ENCODE data around the gene CCP110.
A peak's percentile ranks its signal among the peaks of the same experiment; 100 is the strongest.

CCP110 gene

DNA sequence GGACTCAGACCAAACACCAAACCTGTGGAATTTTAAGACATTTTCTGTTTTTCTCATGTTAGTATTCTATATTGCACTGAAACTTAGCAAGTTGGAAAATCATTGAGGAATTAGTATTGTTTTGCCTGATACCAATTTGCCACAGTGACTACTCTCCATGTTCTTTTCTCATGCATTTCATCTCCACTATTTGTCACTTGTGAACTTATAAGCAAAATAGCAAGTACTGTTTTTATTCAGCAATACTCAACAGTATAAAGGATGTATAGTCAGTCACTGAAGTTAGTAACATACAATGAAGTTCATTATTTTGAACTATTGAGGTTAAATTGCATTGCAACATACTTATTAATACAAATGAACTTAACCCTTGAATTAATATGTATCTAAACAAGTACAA is 25.9 kb downstream of the CCP110 start:
- peaks cover 17% of the 10 kb centered on the region for H3K36me3 Mint-ChIP-seq (ENCODE audit: low read depth)
- H3K4me3 Mint-ChIP-seq = no peak overlapping the region
- no peaks in the 10 kb centered on the region for H3K27me3 Mint-ChIP-seq (ENCODE audit: low read depth)
- no peaks in the 10 kb centered on the region for H3K9me3 Mint-ChIP-seq
- H3K4me1 Mint-ChIP-seq (ENCODE audit: low read depth) = peaks cover 1% of the 10 kb centered on the region
- H3K27ac Mint-ChIP-seq = no peak overlapping the region

DNA sequence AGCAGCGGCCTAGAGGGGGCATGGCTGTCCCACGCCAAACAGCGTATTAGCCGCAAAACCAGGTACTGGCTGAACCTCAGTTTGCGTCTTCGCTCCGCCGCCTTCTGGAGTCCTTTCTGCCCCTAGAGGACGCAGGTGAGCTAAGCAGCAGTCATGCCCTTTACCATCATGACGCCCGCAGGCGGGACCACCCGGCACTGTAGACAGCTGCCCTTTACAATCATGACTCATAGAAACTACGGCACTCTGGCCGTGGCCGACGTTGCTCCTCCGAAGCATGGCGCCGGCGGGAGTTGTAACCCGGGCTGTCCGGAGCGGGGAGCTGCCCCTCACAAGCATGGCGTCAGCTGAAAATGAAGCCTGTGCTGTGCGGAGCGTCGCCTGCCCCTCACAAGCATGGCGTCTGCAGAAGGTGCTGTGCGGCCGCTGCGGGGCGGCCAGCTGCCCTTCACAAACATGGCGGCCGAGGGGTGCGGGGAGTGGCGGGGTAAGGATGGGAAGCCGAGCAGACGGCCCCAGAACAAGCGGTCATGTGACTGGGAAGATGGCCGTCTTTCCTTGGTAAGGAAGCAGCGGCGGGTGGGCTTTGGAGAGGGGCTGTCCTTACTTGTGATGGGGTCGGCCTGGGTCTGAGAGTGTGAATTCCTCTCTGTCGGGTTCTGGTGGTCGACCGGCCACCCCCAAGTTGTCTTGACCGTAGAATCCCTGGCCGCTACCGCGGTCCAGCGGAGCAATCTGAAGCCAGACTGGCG is 31.6 kb downstream of the CCP110 start, which contains the start of gene VPS35L:
TSS of gene VPS35L (plus strand) at position 518 of the 752 bp plus-strand sequence. CDS start at position 545, 27 bp downstream.
- H3K36me3 Mint-ChIP-seq (ENCODE audit: low read depth) = peaks cover 14% of the 10 kb centered on the region
- peak within 1 kb of the TSS; percentile 94 for H3K27ac Mint-ChIP-seq
- no peaks in the 10 kb centered on the region for H3K9me3 Mint-ChIP-seq
- H3K27me3 Mint-ChIP-seq (ENCODE audit: low read depth) = no peaks in the 10 kb centered on the region
- peaks cover 10% of the 10 kb centered on the region for H3K4me1 Mint-ChIP-seq (ENCODE audit: low read depth)
- peak within 1 kb of the TSS; percentile 97 for H3K4me3 Mint-ChIP-seq

DNA sequence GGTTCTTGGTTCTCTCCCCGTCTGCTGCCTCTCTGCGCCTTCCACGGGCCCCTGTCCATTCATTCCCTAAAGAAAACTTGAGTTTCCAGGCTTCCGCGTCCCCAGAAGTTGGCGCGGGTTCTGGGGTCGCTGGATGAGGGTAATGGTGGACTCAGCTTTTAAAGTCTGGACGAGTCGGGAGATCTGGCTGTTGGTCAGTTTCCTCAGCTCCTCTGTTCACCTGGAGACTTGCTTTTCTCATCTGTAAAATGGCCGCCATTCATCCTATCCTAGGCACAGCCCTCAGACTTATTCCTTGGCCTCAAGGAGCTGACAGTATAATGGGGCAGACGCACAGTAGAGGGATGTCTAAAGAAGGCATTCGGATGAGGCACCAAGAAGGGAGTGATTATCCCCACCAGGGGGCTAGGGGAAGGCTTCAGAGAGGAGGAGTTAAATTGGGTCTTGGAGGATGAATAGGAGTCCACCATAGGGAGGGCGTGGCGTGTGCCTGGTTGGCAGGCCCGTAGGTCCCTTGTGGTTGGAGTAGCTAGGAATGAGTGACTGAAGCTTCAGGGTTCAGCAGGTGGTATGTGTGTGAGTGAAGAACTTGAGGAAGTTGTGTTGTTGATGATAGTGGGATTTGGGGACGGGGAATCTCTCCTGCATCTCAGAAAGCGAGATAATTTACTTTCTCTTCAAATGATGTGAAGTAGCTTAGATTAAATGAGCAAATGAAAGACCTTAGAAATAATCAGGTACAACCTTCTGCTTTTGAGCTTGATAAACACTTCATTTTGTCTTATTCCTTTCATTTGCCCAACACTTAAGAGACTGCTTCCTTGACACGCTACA is 32.4 kb downstream of the CCP110 start:
- H3K4me3 Mint-ChIP-seq = peak overlapping the region; percentile 97
- H3K9me3 Mint-ChIP-seq = no peaks in the 10 kb centered on the region
- H3K27me3 Mint-ChIP-seq (ENCODE audit: low read depth) = no peaks in the 10 kb centered on the region
- H3K36me3 Mint-ChIP-seq (ENCODE audit: low read depth) = peaks cover 10% of the 10 kb centered on the region
- H3K27ac Mint-ChIP-seq = peak overlapping the region; percentile 94
- H3K4me1 Mint-ChIP-seq (ENCODE audit: low read depth) = peaks cover 10% of the 10 kb centered on the region

DNA sequence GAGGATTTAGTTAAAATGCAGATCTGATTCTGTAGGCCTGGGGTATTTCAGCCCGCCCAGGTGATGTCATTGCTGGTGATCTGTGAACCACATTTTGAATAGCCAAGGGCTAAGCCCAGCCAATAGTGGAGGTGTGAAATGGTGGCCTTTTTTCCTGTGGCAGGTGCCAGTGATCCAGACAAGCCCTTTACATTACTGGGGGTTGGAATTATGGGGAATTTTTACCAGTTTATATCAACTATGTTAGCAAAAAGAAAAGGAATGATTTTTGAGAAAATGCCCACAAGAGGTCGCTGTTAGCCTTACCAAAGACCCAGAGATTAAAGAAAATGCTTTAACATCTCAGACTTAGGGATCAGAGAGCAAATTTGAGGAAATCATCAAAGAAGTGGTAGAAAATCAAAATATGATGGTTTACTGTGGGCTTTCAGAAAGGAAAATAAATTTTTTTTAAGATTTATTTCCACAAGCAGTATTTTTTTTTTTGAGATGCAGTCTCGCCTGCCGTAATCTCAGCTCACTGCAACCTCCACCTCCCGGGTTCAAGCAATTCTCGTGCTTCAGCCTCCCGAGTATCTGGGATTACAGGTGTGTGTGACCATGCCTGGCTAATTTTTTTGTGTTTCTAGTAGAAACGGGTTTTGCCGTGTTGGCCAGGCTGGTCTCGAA is 35.6 kb downstream of the CCP110 start:
- Mint-ChIP-seq H3K4me1 (ENCODE audit: low read depth) (peaks cover 10% of the 10 kb centered on the region), H3K27me3 (ENCODE audit: low read depth) (no peaks in the 10 kb centered on the region), H3K9me3 (peaks cover 5% of the 10 kb centered on the region), H3K36me3 (ENCODE audit: low read depth) (peaks cover 10% of the 10 kb centered on the region), H3K27ac (no peak overlapping the region), H3K4me3 (no peak overlapping the region)

DNA sequence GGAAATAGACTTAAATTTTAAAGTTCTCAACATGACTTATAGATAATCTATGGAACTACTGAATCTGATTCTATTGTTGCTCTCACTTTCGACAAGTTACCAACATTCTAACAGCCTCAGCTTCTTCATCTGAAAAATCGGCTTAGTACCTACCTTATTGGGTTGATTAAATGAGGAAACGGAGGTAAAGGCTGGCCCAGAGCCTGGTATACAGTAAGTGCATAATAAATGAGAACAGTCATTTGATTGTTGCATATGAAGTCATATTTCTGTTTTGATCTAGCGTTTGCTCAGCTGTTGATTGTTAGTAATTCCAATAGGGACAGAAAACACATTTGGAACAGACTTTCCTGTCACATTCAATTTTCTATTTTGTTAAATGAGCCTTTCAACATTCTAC is 36.3 kb downstream of the CCP110 start:
- Mint-ChIP-seq H3K4me3 (no peak overlapping the region), H3K36me3 (ENCODE audit: low read depth) (peaks cover 13% of the 10 kb centered on the region), H3K9me3 (peaks cover 5% of the 10 kb centered on the region), H3K27me3 (ENCODE audit: low read depth) (no peaks in the 10 kb centered on the region), H3K27ac (no peak overlapping the region), H3K4me1 (ENCODE audit: low read depth) (peaks cover 10% of the 10 kb centered on the region)

DNA sequence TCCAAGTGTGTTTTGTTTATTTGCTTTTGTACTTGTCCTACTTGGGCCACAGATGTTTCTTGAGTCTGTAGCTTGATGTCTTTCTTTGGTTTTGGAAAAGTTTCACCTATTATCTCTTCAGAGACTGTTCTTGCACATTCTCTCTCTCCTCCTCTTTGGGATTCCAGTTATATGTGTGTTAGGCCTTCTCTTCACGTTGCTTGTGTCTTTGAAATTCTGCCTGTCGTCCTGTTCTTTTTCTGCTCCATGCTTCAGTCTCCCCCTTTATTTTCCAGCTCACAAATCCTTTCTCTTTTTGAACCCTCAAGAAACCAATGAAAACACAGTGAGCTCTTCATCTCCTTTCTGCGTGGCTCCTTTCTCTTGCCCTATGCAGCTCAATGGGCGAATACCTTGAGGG is 39.6 kb downstream of the CCP110 start:
- Mint-ChIP-seq H3K4me3 (no peak overlapping the region), H3K9me3 (peaks cover 5% of the 10 kb centered on the region), H3K4me1 (ENCODE audit: low read depth) (no peaks in the 10 kb centered on the region), H3K27me3 (ENCODE audit: low read depth) (no peaks in the 10 kb centered on the region), H3K36me3 (ENCODE audit: low read depth) (peaks cover 13% of the 10 kb centered on the region), H3K27ac (no peak overlapping the region)

DNA sequence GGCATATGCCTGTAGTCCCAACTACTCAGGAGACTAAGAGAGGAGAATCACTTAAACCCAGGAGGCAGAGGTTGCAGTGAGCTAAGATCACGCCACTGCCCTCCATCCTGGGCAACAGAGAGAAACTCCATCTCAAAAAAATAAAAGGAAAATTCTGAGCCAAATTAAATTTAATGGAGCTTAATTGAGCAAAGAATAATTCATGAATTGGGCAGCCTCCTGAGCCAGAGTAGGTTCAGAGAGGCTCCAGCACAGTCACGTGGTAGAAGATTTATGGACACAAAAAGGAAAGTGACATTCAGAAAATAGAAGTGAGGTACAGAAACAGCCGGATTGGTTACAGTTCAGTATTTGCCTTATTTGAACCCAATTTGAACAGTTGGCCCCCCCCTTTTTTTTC is 42.6 kb downstream of the CCP110 start:
- H3K4me1 Mint-ChIP-seq (ENCODE audit: low read depth) = no peaks in the 10 kb centered on the region
- H3K27ac Mint-ChIP-seq = no peak overlapping the region
- H3K36me3 Mint-ChIP-seq (ENCODE audit: low read depth) = peaks cover 15% of the 10 kb centered on the region
- H3K27me3 Mint-ChIP-seq (ENCODE audit: low read depth) = no peaks in the 10 kb centered on the region
- peaks cover 5% of the 10 kb centered on the region for H3K9me3 Mint-ChIP-seq
- no peak overlapping the region for H3K4me3 Mint-ChIP-seq

DNA sequence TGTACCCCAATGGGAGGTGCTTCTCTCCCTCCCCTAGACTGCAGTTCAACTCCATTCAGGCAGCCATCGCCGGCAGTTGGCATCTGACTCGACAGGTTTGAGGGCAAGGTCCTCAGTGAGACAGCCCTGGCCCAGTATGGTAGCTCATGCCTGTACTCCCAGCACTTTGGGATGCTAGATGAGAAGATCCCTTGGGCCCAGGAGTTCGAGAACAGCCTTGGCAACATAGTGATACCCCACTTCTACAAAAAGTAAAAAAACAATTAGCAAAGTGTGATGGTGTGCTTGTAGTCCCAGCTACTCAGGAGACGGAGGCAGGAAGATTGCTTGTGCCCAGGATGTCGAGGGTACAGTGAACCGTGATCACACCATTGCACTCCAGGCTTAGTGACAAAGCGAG is 43.8 kb downstream of the CCP110 start:
- no peak overlapping the region for H3K27ac Mint-ChIP-seq
- H3K36me3 Mint-ChIP-seq (ENCODE audit: low read depth) = peaks cover 17% of the 10 kb centered on the region
- no peak overlapping the region for H3K4me3 Mint-ChIP-seq
- H3K4me1 Mint-ChIP-seq (ENCODE audit: low read depth) = no peaks in the 10 kb centered on the region
- peaks cover 5% of the 10 kb centered on the region for H3K9me3 Mint-ChIP-seq
- no peaks in the 10 kb centered on the region for H3K27me3 Mint-ChIP-seq (ENCODE audit: low read depth)

DNA sequence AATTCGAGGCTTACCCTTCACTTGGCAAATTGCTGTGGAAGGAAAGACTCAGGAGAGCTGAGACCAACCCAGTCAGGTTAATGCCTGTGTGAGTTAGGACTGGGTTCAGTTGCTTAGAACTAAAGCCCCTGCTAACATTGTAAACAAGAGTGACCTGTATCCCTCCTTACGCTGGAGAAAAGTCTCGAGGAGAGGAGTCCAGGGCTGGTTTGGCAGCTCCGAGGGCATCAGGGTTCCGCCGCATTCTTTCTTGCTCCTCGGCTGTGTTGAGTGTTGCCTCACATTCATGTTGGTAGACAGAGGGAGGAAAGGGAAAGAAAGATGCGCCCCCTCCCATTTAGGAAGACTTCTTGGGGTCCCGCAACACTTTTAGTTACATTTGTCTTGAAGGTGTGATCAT is 50.3 kb downstream of the CCP110 start:
- Mint-ChIP-seq H3K36me3 (ENCODE audit: low read depth) (peaks cover 37% of the 10 kb centered on the region), H3K27ac (no peak overlapping the region), H3K9me3 (no peaks in the 10 kb centered on the region), H3K4me1 (ENCODE audit: low read depth) (no peaks in the 10 kb centered on the region), H3K27me3 (ENCODE audit: low read depth) (no peaks in the 10 kb centered on the region), H3K4me3 (no peak overlapping the region)

DNA sequence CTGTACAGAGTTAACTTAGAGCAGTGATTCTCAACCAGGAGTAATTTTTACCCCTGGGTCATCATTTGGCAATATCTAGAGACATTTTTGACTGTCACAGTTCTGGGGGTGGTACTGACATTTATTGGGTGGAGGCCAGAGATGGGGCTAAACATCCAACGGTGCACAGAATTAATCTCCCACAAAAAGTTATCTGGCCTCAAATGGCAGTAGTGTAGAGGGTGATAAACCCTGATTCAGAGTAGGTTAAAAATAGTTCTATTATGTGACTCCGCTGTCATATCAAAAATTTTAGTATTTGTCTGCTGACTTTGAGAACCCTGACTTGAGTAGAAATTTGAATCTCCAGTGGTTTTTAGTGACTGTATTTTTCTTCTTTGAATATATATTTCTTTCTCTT is 50.9 kb downstream of the CCP110 start:
- Mint-ChIP-seq H3K4me3 (no peak overlapping the region), H3K27ac (no peak overlapping the region), H3K4me1 (ENCODE audit: low read depth) (no peaks in the 10 kb centered on the region), H3K27me3 (ENCODE audit: low read depth) (no peaks in the 10 kb centered on the region), H3K36me3 (ENCODE audit: low read depth) (peaks cover 39% of the 10 kb centered on the region), H3K9me3 (no peaks in the 10 kb centered on the region)

DNA sequence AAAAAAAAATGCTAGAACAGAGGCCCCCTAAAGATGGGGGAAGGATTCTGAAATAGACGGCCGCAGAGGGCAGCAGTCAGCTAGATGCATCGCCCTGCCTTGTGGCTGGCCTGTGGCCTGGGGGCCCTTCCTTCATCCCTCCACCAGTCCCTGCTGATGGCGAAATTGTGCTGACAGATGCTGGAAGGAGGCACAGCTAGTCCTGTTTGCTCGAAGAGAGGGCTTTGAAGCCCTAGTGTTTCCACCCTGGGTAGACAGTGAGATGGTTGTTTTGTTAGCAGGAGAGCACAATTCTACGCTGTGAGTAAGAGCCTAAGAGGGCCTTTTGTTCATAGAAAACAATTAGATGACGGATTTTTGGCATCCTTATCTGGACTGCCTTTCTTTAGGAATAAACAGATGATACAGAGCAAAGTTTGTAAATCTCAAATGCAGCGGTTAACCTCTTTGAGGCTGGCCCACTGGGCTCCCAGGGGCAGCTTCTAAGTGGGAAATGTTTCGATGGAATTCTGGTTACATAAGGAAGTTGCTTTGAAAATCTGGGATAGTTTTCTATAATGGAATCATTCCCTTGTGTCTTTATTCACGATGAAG is 54.7 kb downstream of the CCP110 start:
- peaks cover 57% of the 10 kb centered on the region for H3K36me3 Mint-ChIP-seq (ENCODE audit: low read depth)
- no peak overlapping the region for H3K27ac Mint-ChIP-seq
- no peaks in the 10 kb centered on the region for H3K27me3 Mint-ChIP-seq (ENCODE audit: low read depth)
- H3K4me3 Mint-ChIP-seq = no peak overlapping the region
- H3K9me3 Mint-ChIP-seq = no peaks in the 10 kb centered on the region
- H3K4me1 Mint-ChIP-seq (ENCODE audit: low read depth) = no peaks in the 10 kb centered on the region

DNA sequence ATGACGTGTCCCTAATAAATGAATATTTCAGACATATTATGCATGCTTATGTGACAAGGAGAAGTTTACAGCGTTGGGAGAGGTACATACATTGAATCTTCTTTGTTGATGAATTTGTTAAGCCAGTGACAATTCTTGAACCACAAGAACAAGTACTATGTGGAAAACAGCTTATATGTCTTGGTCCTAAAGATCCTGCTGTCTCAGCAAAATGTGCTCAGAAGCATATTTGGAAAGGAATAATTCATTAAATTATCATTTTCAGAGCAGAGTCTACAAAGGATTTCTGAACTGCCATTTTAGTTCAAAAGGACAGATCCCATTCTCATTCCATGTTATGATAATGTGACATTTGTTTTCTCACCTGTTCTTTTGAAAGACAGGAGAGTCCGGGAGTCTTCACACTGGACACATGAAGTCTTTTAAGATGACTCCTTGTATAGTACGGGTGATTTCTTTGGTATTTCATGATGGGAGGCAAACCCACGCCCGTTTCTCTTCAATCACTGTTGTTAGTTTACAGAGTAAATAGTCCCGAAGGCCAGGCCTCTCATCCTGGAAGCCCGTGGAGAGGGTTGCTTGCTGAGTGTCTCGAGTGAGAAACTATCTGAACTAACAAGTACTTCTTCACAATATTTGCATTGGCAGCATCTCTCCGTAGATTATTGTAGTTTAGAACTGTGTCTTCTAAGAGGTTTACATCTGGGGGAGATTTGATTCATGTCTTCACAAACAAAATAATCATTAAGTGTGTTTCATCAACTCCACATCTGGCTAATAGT is 58.5 kb downstream of the CCP110 start:
- Mint-ChIP-seq H3K4me3 (no peak overlapping the region), H3K4me1 (ENCODE audit: low read depth) (no peaks in the 10 kb centered on the region), H3K36me3 (ENCODE audit: low read depth) (peaks cover 46% of the 10 kb centered on the region), H3K27ac (no peak overlapping the region), H3K9me3 (no peaks in the 10 kb centered on the region), H3K27me3 (ENCODE audit: low read depth) (no peaks in the 10 kb centered on the region)

DNA sequence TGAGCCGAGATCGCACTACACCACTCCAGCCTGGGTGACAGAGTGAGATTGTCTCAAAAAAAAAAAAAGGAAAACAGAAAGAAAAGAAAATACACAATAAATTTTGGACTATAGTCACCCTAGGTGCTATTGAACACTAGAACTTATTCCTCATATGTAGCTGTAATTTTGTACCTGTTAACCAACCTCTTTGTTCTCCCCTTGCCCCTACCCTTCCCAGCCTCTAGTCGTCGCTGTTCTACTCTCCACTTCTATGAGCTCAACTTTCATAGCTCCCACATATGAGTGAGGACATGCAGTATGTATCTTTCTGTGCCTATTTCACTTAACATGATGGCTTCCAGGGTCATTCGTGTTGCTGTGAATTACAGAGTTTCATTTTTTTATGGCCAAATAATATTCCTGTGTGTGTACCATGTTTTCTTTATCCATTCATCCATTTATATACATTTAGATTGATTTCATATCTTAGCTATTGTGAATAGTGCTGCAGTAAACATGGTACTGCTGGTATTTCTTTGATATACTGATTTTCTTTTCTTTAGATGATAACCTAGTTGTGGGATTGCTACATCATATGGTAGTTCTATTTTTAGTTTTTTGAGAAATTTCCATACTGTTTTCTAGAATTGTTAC is 60.0 kb downstream of the CCP110 start:
- Mint-ChIP-seq H3K9me3 (no peaks in the 10 kb centered on the region), H3K36me3 (ENCODE audit: low read depth) (peaks cover 39% of the 10 kb centered on the region), H3K4me1 (ENCODE audit: low read depth) (no peaks in the 10 kb centered on the region), H3K27ac (no peak overlapping the region), H3K4me3 (no peak overlapping the region), H3K27me3 (ENCODE audit: low read depth) (no peaks in the 10 kb centered on the region)
